ENCODE results near the gene PRRG2.

The PRRG2 gene

GRCh38 chr19:49640113-49640898 is 59.2 kb downstream of the PRRG2 start, which contains the start of gene RRAS:
RRAS (minus strand) TSS chr19:49640143; CDS start chr19:49640098, 45 bp downstream.
- DNase-seq (ENCODE audit: low spot score) = peak; percentile 92
